ENCODE data around the gene HRH3. TPM values are rescaled to one million over a fixed set of nuclear protein-coding genes. Genes with fewer than 3 reads are reported as not detected.

Gene HRH3
- total RNA-seq, 6 experiments from 2014 or later = not detected

DNA sequence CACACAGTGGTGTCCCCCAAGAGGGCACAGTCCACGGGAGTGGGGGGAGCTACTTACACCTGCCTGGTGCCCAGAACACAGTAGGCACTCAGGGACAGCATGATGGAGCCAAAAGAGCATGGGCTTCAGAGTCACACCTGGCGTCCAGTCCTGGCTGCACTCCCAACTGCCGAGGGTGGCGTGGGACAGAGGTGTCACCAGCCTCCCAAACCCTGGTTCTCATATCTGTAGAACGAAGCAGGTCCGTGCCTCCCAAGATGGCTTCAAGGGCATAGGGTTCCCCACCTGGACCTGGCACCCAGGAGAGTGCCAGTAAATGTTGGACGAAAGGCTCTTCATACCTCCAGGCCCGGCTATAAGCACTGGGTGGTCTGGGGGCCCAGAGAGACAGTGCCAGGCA lies 8.9 kb downstream of the HRH3 start:
- no peaks in the 10 kb centered on the region for H3K27me3 ChIP-seq
- no peak overlapping the region for H3K27ac ChIP-seq
- no peaks in the 10 kb centered on the region for H3K36me3 ChIP-seq
- H3K4me1 ChIP-seq = no peaks in the 10 kb centered on the region
- TF ChIP-seq, protein P1, sequence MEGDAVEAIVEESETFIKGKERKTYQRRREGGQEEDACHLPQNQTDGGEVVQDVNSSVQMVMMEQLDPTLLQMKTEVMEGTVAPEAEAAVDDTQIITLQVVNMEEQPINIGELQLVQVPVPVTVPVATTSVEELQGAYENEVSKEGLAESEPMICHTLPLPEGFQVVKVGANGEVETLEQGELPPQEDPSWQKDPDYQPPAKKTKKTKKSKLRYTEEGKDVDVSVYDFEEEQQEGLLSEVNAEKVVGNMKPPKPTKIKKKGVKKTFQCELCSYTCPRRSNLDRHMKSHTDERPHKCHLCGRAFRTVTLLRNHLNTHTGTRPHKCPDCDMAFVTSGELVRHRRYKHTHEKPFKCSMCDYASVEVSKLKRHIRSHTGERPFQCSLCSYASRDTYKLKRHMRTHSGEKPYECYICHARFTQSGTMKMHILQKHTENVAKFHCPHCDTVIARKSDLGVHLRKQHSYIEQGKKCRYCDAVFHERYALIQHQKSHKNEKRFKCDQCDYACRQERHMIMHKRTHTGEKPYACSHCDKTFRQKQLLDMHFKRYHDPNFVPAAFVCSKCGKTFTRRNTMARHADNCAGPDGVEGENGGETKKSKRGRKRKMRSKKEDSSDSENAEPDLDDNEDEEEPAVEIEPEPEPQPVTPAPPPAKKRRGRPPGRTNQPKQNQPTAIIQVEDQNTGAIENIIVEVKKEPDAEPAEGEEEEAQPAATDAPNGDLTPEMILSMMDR (IDR thresholded peaks at IDR 0.05) = no peak
- TF ChIP-seq POLR2A (IDR thresholded peaks at IDR 0.05) = no peak
- ATAC-seq (no peak), DNase-seq (no peak)
- no peaks in the 10 kb centered on the region for H3K9me3 ChIP-seq
- H3K4me3 ChIP-seq = no peak overlapping the region
- intact Hi-C loops (cut with DNase I) = no loop called here
- WGBS (ENCODE audit: insufficient coverage, low coverage, low lambda C conversion rate, missing lambda C conversion rate) = no CpG with 5 or more reads among the region's 8 CpGs

DNA sequence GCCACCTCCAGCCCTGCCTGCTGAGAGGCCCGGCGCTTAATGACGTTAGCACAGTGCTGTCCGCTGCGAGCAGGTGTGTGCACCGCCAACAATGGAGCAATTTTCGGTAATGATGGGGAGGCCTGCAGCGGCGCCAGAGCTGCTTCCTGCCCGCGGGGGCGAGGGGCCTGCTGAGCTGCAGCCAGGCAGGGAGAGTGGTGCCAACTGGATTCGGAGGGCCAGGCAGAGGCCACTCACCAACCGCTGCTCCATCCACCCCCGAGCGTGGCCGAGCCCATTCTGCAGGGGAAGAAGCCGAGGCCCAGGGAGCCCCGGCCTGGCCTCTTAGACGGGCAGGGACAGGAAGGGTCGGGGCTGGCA lies 9.6 kb downstream of the HRH3 start:
- no peak overlapping the region for H3K27ac ChIP-seq
- no peaks in the 10 kb centered on the region for H3K27me3 ChIP-seq
- H3K4me3 ChIP-seq = no peak overlapping the region
- ATAC-seq (no peak), DNase-seq (peak in 1 of 3 donors; percentile 43)
- H3K36me3 ChIP-seq = no peaks in the 10 kb centered on the region
- no peaks in the 10 kb centered on the region for H3K4me1 ChIP-seq
- TF ChIP-seq, protein P1 (IDR thresholded peaks at IDR 0.05) = no peak
- no peak for TF ChIP-seq POLR2A (IDR thresholded peaks at IDR 0.05)
- intact Hi-C loops (cut with DNase I) = no loop called here
- WGBS (ENCODE audit: insufficient coverage, low coverage, low lambda C conversion rate, missing lambda C conversion rate) = 17% methylated on average over 2 of the region's 21 CpGs
- H3K9me3 ChIP-seq = no peaks in the 10 kb centered on the region

DNA sequence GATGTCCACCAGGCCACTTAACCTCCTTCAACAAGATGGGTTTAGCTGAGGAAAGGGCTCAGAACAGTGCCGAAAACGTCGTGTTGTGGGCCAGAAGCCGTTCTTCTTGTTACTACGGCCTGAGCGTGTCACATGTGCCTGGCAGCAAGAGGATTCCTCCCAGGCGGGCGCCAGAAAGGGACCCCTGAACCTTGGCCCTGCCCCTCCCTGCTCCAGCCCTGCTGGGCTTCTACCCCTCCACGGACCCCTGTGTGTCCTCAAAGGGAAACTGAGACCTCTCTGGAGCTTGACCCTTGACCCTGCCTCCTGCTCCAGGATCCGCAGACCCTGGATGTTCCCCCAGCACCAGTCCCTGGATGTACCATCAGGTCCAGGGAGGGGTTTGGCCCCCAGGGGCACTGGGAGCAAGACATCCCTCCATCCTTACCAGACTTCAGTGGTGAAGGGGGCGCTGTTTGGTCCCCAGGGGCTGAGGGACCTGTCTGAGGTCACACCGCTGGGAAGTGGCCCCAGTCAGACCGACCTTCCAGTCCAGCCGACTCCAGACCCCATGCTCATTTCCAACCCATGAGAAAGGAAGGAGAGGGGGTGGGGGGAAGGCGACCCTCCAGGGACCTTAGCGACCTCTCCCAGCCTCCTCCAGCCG lies 10.1 kb downstream of the HRH3 start:
- no peaks in the 10 kb centered on the region for H3K36me3 ChIP-seq
- WGBS (ENCODE audit: insufficient coverage, low coverage, low lambda C conversion rate, missing lambda C conversion rate) = no CpG with 5 or more reads among the region's 17 CpGs
- TF ChIP-seq POLR2A (IDR thresholded peaks at IDR 0.05) = no peak
- TF ChIP-seq, protein P1 (IDR thresholded peaks at IDR 0.05) = no peak
- DNase-seq (peak in 1 of 3 donors; percentile 37), ATAC-seq (no peak)
- no peaks in the 10 kb centered on the region for H3K4me1 ChIP-seq
- no peak overlapping the region for H3K27ac ChIP-seq
- intact Hi-C loops (cut with DNase I) = no loop called here
- H3K27me3 ChIP-seq = no peaks in the 10 kb centered on the region
- no peaks in the 10 kb centered on the region for H3K9me3 ChIP-seq
- H3K4me3 ChIP-seq = no peak overlapping the region

DNA sequence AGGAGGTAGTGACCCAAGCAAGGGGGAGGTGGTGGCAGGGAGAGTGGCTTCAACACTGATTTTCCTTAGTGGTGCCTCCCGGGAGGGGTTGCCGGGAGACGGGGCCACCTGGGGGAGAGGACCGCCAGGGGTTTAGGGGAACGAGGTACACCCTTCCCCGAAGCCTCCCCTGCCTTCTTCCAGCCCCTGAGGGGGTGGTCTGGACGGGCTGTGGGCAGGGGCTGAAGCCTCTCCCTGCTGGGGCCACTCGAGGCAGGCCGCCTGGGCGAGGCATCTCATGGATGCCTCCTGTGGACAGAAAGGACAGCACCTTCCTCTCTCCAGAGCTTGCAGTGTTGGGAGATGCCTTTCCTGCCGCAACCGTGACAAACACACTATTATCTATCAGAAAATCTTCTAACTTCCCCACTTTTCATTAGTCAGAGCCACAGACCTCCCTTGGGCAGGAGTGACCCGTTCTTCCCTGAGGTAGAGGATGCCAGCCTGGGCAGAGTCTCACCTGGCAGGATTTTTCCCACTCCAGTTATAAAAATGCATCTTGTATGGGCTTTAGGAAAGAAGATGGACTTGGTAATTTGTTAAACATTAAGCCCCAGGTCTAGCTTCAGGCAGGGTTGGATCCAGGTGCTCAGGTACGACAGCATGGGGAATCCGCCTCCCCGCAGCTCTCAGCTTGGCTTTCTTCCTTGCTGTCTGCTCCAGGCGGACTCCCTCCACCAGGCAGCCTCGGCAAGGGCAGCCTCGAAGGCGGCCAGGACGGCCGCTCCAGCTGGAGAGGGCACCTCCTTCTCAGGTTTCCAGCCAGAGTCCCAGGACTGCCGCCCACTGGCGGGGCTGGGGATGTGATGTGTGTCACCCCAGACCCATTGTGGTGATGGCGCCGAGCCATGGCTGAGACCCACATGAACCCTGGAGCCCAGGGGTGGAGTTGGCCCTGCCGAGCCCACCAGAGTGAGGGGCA lies 11.0 kb downstream of the HRH3 start:
- H3K36me3 ChIP-seq = no peaks in the 10 kb centered on the region
- H3K4me1 ChIP-seq = no peaks in the 10 kb centered on the region
- TF ChIP-seq, protein P1 (IDR thresholded peaks at IDR 0.05) = no peak
- TF ChIP-seq POLR2A (IDR thresholded peaks at IDR 0.05) = no peak
- ATAC-seq (peak in 1 of 4 donors; percentile 32), DNase-seq (peak in 1 of 3 donors; percentile 57)
- H3K4me3 ChIP-seq = no peak overlapping the region
- 24% methylated on average over 8 of the region's 27 CpGs for WGBS (ENCODE audit: insufficient coverage, low coverage, low lambda C conversion rate, missing lambda C conversion rate)
- H3K27ac ChIP-seq = no peak overlapping the region
- H3K27me3 ChIP-seq = no peaks in the 10 kb centered on the region
- intact Hi-C loops (cut with DNase I) = no loop called here
- no peaks in the 10 kb centered on the region for H3K9me3 ChIP-seq
